WTC11 (cell line): Measurements from ENCODE around the gene SORCS1. TPM values are rescaled to one million over a fixed set of nuclear protein-coding genes. Genes with fewer than 3 reads are reported as not detected.

Experiments
- ATAC-seq: fragments of 200-7000 bp; cut with Tn5 transposase; 2 replicates; pipeline ENCODE4 v1.10.0; 2021; ENCODE audit warnings: mild to moderate bottlenecking, moderate library complexity
- CTCF ChIA-PET: fragments of 300-600 bp; sonication (Branson Sonifier 250); formaldehyde crosslinking; loops from one replicate; lab custom pipeline; 2021; ENCODE audit warnings: antibody characterized with exemption; lab: Charles Lee
- POLR2A ChIA-PET: fragments of 350-600 bp; sonication (Branson Sonifier 250); formaldehyde crosslinking; loops from one replicate; lab custom pipeline; 2021; ENCODE audit warnings: antibody characterized with exemption; lab: Charles Lee
- DNase-seq: peaks from one replicate; pipeline ENCODE4 v3.0.0; 2021; ENCODE audit warnings: low spot score
- H3K27ac Mint-ChIP-seq: 2 replicates; pipeline ENCODE4 v1.8.0; 2021; ENCODE audit warnings: mixed read lengths
- H3K27me3 Mint-ChIP-seq: 2 replicates; pipeline ENCODE4 v1.8.0; 2021; ENCODE audit warnings: low read depth, mild to moderate bottlenecking, moderate library complexity, mixed read lengths
- H3K36me3 Mint-ChIP-seq: 2 replicates; pipeline ENCODE4 v1.8.0; 2021; ENCODE audit warnings: mixed read lengths
- H3K4me1 Mint-ChIP-seq: 2 replicates; pipeline ENCODE4 v1.8.0; 2022; ENCODE audit warnings: mixed read lengths
- H3K4me3 Mint-ChIP-seq: 2 replicates; pipeline ENCODE4 v1.8.0; 2021; ENCODE audit warnings: mild to moderate bottlenecking, moderate library complexity, mixed read lengths
- H3K9me3 Mint-ChIP-seq: 2 replicates; pipeline ENCODE4 v1.8.0; 2021; ENCODE audit warnings: mixed read lengths
- CREM ChIP-seq: sonication (generic); formaldehyde crosslinking; IDR thresholded peaks from 2 replicates; pipeline ENCODE4 v1.8.1; 2022; ENCODE audit warnings: mild to moderate bottlenecking, missing genetic modification reagents, moderate library complexity
- GABPB1 ChIP-seq: sonication (generic); formaldehyde crosslinking; IDR thresholded peaks from 2 replicates; pipeline ENCODE4 v1.8.1; 2023; ENCODE audit warnings: mild to moderate bottlenecking, missing genetic modification reagents
- MXD4 ChIP-seq: fragments of 250-450 bp; sonication (Bioruptor Pico); IDR thresholded peaks from 2 replicates; pipeline ENCODE4 v1.8.0; 2021; ENCODE audit warnings: mild to moderate bottlenecking, moderate library complexity, borderline replicate concordance
- PRRX2 ChIP-seq: fragments of 250-450 bp; sonication (Bioruptor Pico); IDR thresholded peaks from 2 replicates; pipeline ENCODE4 v1.8.0; 2021; ENCODE audit warnings: mild to moderate bottlenecking
- SP1 ChIP-seq: sonication (generic); formaldehyde crosslinking; conservative IDR thresholded peaks from 2 replicates; pipeline ENCODE4 v1.8.1; 2022; ENCODE audit warnings: missing genetic modification reagents
- TEAD1 ChIP-seq: sonication (generic); formaldehyde crosslinking; IDR thresholded peaks from 2 replicates; pipeline ENCODE4 v1.8.0; 2022; ENCODE audit warnings: mild to moderate bottlenecking, missing genetic modification reagents
- ZNF121 ChIP-seq: sonication (generic); formaldehyde crosslinking; IDR thresholded peaks from 2 replicates; pipeline ENCODE4 v1.8.0; 2023; ENCODE audit warnings: missing genetic modification reagents
- ZNF263 ChIP-seq: sonication (generic); formaldehyde crosslinking; IDR thresholded peaks from 2 replicates; pipeline ENCODE4 v1.8.1; 2022; ENCODE audit warnings: low read depth, mild to moderate bottlenecking, moderate library complexity, missing genetic modification reagents
- total RNA-seq: library from RNA; stranded (reverse); gene quantifications from 3 replicates; pipeline ENCODE4 v1.2.3, GENCODE V29; 2021
- TF ChIP-seq, protein P1 (sequence below): fragments of 250-450 bp; sonication (Bioruptor Pico); IDR thresholded peaks from 2 replicates; pipeline ENCODE4 v1.9.0; 2021; ENCODE audit warnings: mild to moderate bottlenecking
- TF ChIP-seq, protein P2 (sequence below): sonication (generic); formaldehyde crosslinking; IDR thresholded peaks from 2 replicates; pipeline ENCODE4 v1.8.1; 2022; ENCODE audit warnings: mild to moderate bottlenecking, missing genetic modification reagents, moderate library complexity, borderline replicate concordance
- TF ChIP-seq, protein P3 (sequence below): sonication (generic); formaldehyde crosslinking; conservative IDR thresholded peaks from 2 replicates; pipeline ENCODE4 v1.8.1; 2022; ENCODE audit warnings: mild to moderate bottlenecking, missing genetic modification reagents
- TF ChIP-seq, protein P4 (sequence below): fragments of 250-450 bp; sonication (Bioruptor Pico); IDR thresholded peaks from 2 replicates; pipeline ENCODE4 v1.9.0; 2021; ENCODE audit warnings: mild to moderate bottlenecking, borderline replicate concordance
- TF ChIP-seq, protein P5 (sequence below): sonication (generic); formaldehyde crosslinking; IDR thresholded peaks from 2 replicates; pipeline ENCODE4 v1.8.1; 2023; ENCODE audit warnings: mild to moderate bottlenecking, missing genetic modification reagents, borderline replicate concordance

The SORCS1 gene
- total RNA-seq, 1 experiment from 2014 or later = 3.3 TPM

DNA sequence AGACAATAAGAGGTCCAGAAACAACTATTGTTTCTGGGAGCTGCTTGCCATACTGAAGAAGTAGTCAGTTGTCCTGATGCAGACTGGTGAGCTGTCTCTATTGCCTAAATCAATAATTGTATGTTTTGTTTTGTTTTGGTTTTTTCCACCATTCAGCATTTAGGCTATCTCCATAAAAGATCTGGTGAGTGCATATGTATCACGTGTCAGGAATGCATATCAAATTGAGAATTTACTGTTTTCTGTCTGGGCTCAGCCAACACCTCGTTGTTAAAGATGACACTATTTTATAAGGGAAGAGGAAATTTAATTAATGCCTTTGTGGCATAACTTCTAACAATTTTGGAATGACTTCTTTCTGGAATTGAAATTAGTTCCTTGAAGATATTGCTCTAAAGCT lies 66.2 kb downstream of the SORCS1 start:
- no peaks in the 10 kb centered on the region for H3K36me3 Mint-ChIP-seq
- POLR2A ChIA-PET = no interaction called here
- H3K4me3 Mint-ChIP-seq = no peak overlapping the region
- H3K9me3 Mint-ChIP-seq = no peaks in the 10 kb centered on the region
- DNase-seq (no peak), ATAC-seq (no peak)
- TF ChIP-seq, protein P1, sequence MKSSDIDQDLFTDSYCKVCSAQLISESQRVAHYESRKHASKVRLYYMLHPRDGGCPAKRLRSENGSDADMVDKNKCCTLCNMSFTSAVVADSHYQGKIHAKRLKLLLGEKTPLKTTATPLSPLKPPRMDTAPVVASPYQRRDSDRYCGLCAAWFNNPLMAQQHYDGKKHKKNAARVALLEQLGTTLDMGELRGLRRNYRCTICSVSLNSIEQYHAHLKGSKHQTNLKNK (CRISPR knock-in tag) = no peak
- no peak for TF ChIP-seq CREM (CRISPR knock-in tag)
- no peak for TF ChIP-seq ZNF121 (CRISPR knock-in tag)
- TF ChIP-seq, protein P2, sequence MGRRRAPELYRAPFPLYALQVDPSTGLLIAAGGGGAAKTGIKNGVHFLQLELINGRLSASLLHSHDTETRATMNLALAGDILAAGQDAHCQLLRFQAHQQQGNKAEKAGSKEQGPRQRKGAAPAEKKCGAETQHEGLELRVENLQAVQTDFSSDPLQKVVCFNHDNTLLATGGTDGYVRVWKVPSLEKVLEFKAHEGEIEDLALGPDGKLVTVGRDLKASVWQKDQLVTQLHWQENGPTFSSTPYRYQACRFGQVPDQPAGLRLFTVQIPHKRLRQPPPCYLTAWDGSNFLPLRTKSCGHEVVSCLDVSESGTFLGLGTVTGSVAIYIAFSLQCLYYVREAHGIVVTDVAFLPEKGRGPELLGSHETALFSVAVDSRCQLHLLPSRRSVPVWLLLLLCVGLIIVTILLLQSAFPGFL (CRISPR knock-in tag) = no peak
- TF ChIP-seq SP1 (CRISPR knock-in tag) = no peak
- TF ChIP-seq, protein P3, sequence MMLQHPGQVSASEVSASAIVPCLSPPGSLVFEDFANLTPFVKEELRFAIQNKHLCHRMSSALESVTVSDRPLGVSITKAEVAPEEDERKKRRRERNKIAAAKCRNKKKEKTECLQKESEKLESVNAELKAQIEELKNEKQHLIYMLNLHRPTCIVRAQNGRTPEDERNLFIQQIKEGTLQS (CRISPR knock-in tag) = no peak
- TF ChIP-seq PRRX2 (CRISPR knock-in tag) = no peak
- TF ChIP-seq ZNF263 = no peak
- TF ChIP-seq TEAD1 (CRISPR knock-in tag) = no peak
- TF ChIP-seq, protein P4, sequence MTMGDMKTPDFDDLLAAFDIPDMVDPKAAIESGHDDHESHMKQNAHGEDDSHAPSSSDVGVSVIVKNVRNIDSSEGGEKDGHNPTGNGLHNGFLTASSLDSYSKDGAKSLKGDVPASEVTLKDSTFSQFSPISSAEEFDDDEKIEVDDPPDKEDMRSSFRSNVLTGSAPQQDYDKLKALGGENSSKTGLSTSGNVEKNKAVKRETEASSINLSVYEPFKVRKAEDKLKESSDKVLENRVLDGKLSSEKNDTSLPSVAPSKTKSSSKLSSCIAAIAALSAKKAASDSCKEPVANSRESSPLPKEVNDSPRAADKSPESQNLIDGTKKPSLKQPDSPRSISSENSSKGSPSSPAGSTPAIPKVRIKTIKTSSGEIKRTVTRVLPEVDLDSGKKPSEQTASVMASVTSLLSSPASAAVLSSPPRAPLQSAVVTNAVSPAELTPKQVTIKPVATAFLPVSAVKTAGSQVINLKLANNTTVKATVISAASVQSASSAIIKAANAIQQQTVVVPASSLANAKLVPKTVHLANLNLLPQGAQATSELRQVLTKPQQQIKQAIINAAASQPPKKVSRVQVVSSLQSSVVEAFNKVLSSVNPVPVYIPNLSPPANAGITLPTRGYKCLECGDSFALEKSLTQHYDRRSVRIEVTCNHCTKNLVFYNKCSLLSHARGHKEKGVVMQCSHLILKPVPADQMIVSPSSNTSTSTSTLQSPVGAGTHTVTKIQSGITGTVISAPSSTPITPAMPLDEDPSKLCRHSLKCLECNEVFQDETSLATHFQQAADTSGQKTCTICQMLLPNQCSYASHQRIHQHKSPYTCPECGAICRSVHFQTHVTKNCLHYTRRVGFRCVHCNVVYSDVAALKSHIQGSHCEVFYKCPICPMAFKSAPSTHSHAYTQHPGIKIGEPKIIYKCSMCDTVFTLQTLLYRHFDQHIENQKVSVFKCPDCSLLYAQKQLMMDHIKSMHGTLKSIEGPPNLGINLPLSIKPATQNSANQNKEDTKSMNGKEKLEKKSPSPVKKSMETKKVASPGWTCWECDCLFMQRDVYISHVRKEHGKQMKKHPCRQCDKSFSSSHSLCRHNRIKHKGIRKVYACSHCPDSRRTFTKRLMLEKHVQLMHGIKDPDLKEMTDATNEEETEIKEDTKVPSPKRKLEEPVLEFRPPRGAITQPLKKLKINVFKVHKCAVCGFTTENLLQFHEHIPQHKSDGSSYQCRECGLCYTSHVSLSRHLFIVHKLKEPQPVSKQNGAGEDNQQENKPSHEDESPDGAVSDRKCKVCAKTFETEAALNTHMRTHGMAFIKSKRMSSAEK (CRISPR knock-in tag) = no peak
- TF ChIP-seq, protein P5, sequence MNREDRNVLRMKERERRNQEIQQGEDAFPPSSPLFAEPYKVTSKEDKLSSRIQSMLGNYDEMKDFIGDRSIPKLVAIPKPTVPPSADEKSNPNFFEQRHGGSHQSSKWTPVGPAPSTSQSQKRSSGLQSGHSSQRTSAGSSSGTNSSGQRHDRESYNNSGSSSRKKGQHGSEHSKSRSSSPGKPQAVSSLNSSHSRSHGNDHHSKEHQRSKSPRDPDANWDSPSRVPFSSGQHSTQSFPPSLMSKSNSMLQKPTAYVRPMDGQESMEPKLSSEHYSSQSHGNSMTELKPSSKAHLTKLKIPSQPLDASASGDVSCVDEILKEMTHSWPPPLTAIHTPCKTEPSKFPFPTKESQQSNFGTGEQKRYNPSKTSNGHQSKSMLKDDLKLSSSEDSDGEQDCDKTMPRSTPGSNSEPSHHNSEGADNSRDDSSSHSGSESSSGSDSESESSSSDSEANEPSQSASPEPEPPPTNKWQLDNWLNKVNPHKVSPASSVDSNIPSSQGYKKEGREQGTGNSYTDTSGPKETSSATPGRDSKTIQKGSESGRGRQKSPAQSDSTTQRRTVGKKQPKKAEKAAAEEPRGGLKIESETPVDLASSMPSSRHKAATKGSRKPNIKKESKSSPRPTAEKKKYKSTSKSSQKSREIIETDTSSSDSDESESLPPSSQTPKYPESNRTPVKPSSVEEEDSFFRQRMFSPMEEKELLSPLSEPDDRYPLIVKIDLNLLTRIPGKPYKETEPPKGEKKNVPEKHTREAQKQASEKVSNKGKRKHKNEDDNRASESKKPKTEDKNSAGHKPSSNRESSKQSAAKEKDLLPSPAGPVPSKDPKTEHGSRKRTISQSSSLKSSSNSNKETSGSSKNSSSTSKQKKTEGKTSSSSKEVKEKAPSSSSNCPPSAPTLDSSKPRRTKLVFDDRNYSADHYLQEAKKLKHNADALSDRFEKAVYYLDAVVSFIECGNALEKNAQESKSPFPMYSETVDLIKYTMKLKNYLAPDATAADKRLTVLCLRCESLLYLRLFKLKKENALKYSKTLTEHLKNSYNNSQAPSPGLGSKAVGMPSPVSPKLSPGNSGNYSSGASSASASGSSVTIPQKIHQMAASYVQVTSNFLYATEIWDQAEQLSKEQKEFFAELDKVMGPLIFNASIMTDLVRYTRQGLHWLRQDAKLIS (CRISPR knock-in tag) = no peak
- CTCF ChIA-PET = no interaction called here
- no peaks in the 10 kb centered on the region for H3K27me3 Mint-ChIP-seq
- H3K4me1 Mint-ChIP-seq = peaks cover 6% of the 10 kb centered on the region
- no peak overlapping the region for H3K27ac Mint-ChIP-seq

DNA sequence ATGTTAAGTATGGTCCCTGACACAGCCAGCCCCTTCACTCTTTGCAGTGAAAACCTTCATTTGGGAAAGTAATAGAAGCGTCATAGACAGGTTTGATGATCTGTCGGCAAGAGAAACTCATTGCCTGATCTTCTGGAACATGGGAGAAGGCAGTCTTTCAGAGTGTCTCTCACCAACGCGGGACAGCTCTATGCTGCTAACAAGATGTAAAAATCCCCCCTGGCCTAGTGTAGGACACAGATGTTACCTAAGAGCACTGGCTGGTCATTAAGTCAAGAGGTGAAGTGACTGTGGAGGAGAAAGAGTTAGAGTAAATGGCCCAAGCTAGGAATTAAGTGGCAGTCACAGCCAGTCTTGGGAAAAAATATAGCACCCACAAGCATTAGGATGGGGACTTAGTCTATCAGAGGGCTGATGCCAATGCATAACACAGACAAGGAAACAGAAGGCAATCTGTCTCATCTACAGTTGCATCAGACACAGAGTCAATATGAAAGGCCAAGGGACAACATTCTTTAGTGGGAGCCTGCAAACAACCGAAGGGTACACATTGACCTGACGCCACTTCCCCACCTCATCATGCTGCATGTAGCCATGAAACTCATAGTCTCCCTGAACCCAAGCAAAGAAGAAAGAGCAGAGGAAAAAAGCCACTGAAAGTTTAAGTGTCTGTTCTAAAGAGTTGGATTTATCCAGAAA lies 69.5 kb downstream of the SORCS1 start:
- POLR2A ChIA-PET = no interaction called here

More for the DNA sequence above, 69.5 kb downstream of the SORCS1 start:
- H3K4me3 Mint-ChIP-seq = no peak overlapping the region
- no peaks in the 10 kb centered on the region; the same call in 1 of the 2 replicates for H3K27me3 Mint-ChIP-seq
- DNase-seq = no peak
- H3K27ac Mint-ChIP-seq = no peak overlapping the region
- CTCF ChIA-PET = no interaction called here
- TF ChIP-seq GABPB1 (CRISPR knock-in tag) (peak; percentile 91), MXD4 (CRISPR knock-in tag) (no peak)
- ATAC-seq = no peak
- no peaks in the 10 kb centered on the region for H3K36me3 Mint-ChIP-seq
- H3K4me1 Mint-ChIP-seq = no peaks in the 10 kb centered on the region
- H3K9me3 Mint-ChIP-seq = no peaks in the 10 kb centered on the region
